GM12878 (cell line): ENCODE data around the gene TMEM14A. TPM values are rescaled to one million over a fixed set of nuclear protein-coding genes. Genes with fewer than 3 reads are reported as not detected.
A peak's percentile ranks its signal among the peaks of the same experiment; 100 is the strongest.

Source experiments
- BHLHE40 ChIP-seq, 2 experiments: fragments of 450-650 bp in 1 of 2; IDR thresholded peaks; 2 replicates each; pipeline ENCODE4 v1.6.1; 2011 to 2017; ENCODE audit warnings: low read depth in 2 of 2, borderline replicate concordance in 1 of 2, improper control_type of control experiment in 1 of 2, low read length in 1 of 2, mild to moderate bottlenecking in 1 of 2
- BRCA1 ChIP-seq: IDR thresholded peaks from 2 replicates; pipeline ENCODE4 v1.6.1; 2011; ENCODE audit warnings: low read depth, low read length, improper control_type of control experiment
- CHD1 ChIP-seq: IDR thresholded peaks from 2 replicates; pipeline ENCODE4 v1.6.1; 2012; ENCODE audit warnings: low read depth, low read length, improper control_type of control experiment
- CHD2 ChIP-seq: IDR thresholded peaks from 2 replicates; pipeline ENCODE4 v1.6.1; 2011; ENCODE audit warnings: low read depth, low read length, improper control_type of control experiment, borderline replicate concordance
- EED ChIP-seq: sonication (generic); IDR thresholded peaks from 2 replicates; pipeline ENCODE4 v1.6.1; 2016; ENCODE audit warnings: antibody characterized with exemption, low read depth
- IRF4 ChIP-seq: IDR thresholded peaks from 2 replicates; pipeline ENCODE4 v1.6.1; 2011; ENCODE audit warnings: low read depth, low read length
- MAX ChIP-seq: IDR thresholded peaks from 2 replicates; pipeline ENCODE4 v1.6.1; 2012; ENCODE audit warnings: low read depth, low read length, improper control_type of control experiment
- PBX3 ChIP-seq: IDR thresholded peaks from 2 replicates; pipeline ENCODE4 v1.6.1; 2011; ENCODE audit warnings: mild to moderate bottlenecking, low read depth, low read length, moderate library complexity; ENCODE audit not compliant: insufficient replicate concordance
- SKIL ChIP-seq: fragments of 450-650 bp; IDR thresholded peaks from 2 replicates; pipeline ENCODE4 v1.6.1; 2017; ENCODE audit warnings: mild to moderate bottlenecking, low read depth, inconsistent platforms; ENCODE audit not compliant: poor library complexity, severe bottlenecking
- WRNIP1 ChIP-seq: IDR thresholded peaks from 2 replicates; pipeline ENCODE4 v1.6.1; 2011; ENCODE audit warnings: low read depth, low read length, improper control_type of control experiment, borderline replicate concordance
- polyA plus RNA-seq, 11 experiments: library from polyadenylated mRNA; depleted of rRNA in 4 of 11; unstranded in 6 of 11; stranded (reverse) in 5 of 11; fragments of >200 nt; fragmentation: Nextera tagmentation in 4 of 11; fragmentation: Illumina TruSeq in 1 of 11; extraction: Ambion mirVana in 4 of 11; extraction: Trizol in 1 of 11; gene quantifications; 1 replicate in 1 of 11; 2 replicates in 10 of 11; pipeline versions ENCODE4 v1.2.1 to v1.2.3, GENCODE V29; 2011 to 2016; ENCODE audit warnings: inconsistent platforms in 2 of 11, missing spikeins in 2 of 11, low read depth in 1 of 11
- total RNA-seq, 4 experiments: library from RNA; depleted of rRNA in 3 of 4; stranded (reverse); fragments of >200 nt in 3 of 4; fragmentation: Illumina TruSeq in 1 of 4; extraction: Trizol in 1 of 4; gene quantifications; 2 replicates each; pipeline versions ENCODE4 v1.2.1 to v1.2.3, GENCODE V29; 2013 to 2021
- TF ChIP-seq, protein P1 (sequence below): fragments of 150-350 bp; IDR thresholded peaks from 2 replicates; pipeline ENCODE4 v1.6.1; 2014; ENCODE audit warnings: mild to moderate bottlenecking, low read depth, low read length
- TF ChIP-seq, protein P2 (sequence below): fragments of 450-650 bp; conservative IDR thresholded peaks from 2 replicates; pipeline ENCODE4 v1.6.1; 2017; ENCODE audit warnings: mild to moderate bottlenecking, moderate library complexity
- TF ChIP-seq, protein P3 (sequence below): fragments of 450-650 bp; IDR thresholded peaks from 2 replicates; pipeline ENCODE4 v1.6.1; 2017; ENCODE audit warnings: antibody characterized with exemption, mild to moderate bottlenecking, moderate library complexity

The TMEM14A gene
- total and polyA plus RNA-seq, 10 of the 15 experiments (the other 5 are each of a cell fraction or from before 2014, with no cell fraction given), result 15.6 to 143 (median 33.1) TPM

GRCh38 chr6:52670502-52671409 is at the start of gene TMEM14A (continued):
- TF ChIP-seq, protein P1, sequence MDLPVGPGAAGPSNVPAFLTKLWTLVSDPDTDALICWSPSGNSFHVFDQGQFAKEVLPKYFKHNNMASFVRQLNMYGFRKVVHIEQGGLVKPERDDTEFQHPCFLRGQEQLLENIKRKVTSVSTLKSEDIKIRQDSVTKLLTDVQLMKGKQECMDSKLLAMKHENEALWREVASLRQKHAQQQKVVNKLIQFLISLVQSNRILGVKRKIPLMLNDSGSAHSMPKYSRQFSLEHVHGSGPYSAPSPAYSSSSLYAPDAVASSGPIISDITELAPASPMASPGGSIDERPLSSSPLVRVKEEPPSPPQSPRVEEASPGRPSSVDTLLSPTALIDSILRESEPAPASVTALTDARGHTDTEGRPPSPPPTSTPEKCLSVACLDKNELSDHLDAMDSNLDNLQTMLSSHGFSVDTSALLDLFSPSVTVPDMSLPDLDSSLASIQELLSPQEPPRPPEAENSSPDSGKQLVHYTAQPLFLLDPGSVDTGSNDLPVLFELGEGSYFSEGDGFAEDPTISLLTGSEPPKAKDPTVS, result no peak
- TF ChIP-seq PBX3, result no peak
- TF ChIP-seq EED, result no peak
- no peak for TF ChIP-seq BRCA1
- TF ChIP-seq BHLHE40 (IDR thresholded peaks at IDR 0.05; ENCODE audit: borderline replicate concordance in 1 of 2, low read depth in 2 of 2, low read length in 1 of 2), result peak in 1 of 2 experiments; percentile 34; a peak in 2 of 4 replicates
- TF ChIP-seq, protein P2, sequence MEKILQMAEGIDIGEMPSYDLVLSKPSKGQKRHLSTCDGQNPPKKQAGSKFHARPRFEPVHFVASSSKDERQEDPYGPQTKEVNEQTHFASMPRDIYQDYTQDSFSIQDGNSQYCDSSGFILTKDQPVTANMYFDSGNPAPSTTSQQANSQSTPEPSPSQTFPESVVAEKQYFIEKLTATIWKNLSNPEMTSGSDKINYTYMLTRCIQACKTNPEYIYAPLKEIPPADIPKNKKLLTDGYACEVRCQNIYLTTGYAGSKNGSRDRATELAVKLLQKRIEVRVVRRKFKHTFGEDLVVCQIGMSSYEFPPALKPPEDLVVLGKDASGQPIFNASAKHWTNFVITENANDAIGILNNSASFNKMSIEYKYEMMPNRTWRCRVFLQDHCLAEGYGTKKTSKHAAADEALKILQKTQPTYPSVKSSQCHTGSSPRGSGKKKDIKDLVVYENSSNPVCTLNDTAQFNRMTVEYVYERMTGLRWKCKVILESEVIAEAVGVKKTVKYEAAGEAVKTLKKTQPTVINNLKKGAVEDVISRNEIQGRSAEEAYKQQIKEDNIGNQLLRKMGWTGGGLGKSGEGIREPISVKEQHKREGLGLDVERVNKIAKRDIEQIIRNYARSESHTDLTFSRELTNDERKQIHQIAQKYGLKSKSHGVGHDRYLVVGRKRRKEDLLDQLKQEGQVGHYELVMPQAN, result peak; percentile 58; the same call in 1 of the 2 replicates
- no peak for TF ChIP-seq CHD1
- TF ChIP-seq CHD2, result no peak; the same call in 1 of the 2 replicates
- no peak for TF ChIP-seq WRNIP1
- TF ChIP-seq, protein P3, sequence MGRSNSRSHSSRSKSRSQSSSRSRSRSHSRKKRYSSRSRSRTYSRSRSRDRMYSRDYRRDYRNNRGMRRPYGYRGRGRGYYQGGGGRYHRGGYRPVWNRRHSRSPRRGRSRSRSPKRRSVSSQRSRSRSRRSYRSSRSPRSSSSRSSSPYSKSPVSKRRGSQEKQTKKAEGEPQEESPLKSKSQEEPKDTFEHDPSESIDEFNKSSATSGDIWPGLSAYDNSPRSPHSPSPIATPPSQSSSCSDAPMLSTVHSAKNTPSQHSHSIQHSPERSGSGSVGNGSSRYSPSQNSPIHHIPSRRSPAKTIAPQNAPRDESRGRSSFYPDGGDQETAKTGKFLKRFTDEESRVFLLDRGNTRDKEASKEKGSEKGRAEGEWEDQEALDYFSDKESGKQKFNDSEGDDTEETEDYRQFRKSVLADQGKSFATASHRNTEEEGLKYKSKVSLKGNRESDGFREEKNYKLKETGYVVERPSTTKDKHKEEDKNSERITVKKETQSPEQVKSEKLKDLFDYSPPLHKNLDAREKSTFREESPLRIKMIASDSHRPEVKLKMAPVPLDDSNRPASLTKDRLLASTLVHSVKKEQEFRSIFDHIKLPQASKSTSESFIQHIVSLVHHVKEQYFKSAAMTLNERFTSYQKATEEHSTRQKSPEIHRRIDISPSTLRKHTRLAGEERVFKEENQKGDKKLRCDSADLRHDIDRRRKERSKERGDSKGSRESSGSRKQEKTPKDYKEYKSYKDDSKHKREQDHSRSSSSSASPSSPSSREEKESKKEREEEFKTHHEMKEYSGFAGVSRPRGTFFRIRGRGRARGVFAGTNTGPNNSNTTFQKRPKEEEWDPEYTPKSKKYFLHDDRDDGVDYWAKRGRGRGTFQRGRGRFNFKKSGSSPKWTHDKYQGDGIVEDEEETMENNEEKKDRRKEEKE, result no peak
- peak; percentile 49 for TF ChIP-seq SKIL
- TF ChIP-seq MAX, result 0 out of 2 replicates have a peak, but pooled peaks have one; percentile 3
- TF ChIP-seq IRF4, result 0 out of 2 replicates have a peak, but pooled peaks have one; percentile 28
